HL-60 (cell line): ENCODE measurements around the gene UNC119.

Experiments used
- DNase-seq, 2 experiments: peaks; one replicate each; pipeline ENCODE4 v3.0.0-alpha.2; 2010 to 2020; ENCODE audit warnings: low read depth in 1 of 2, low spot score in 1 of 2
- H3K27ac ChIP-seq: fragments of 250-450 bp; sonication (Bioruptor Pico); replicated peaks from 2 replicates; pipeline ENCODE4 v1.5.1; 2020; ENCODE audit warnings: mild to moderate bottlenecking, moderate library complexity
- H3K27me3 ChIP-seq: fragments of 250-450 bp; sonication (Bioruptor Pico); 2 replicates; pipeline ENCODE4 v1.5.1; 2021; ENCODE audit warnings: mild to moderate bottlenecking, moderate library complexity; ENCODE audit not compliant: insufficient read depth, poor library complexity, severe bottlenecking
- H3K4me3 ChIP-seq: replicated peaks from 2 replicates; pipeline ENCODE4 v1.5.1; 2011; ENCODE audit warnings: mild to moderate bottlenecking, control low read depth, low read length; ENCODE audit not compliant: insufficient read depth
- GABPA ChIP-seq: IDR thresholded peaks from 2 replicates; pipeline ENCODE4 v1.6.1; 2012; ENCODE audit warnings: low read depth
- POLR2AphosphoS5 ChIP-seq: IDR thresholded peaks from 2 replicates; pipeline ENCODE4 v1.6.1; 2012; ENCODE audit warnings: low read depth
- SPI1 ChIP-seq: IDR thresholded peaks from 2 replicates; pipeline ENCODE4 v1.6.1; 2012; ENCODE audit warnings: low read depth, mild to moderate bottlenecking, borderline replicate concordance
- TF ChIP-seq, protein P1 (sequence below): IDR thresholded peaks from 2 replicates; pipeline ENCODE4 v1.6.1; 2012; ENCODE audit warnings: low read depth; ENCODE audit not compliant: insufficient replicate concordance
- TF ChIP-seq, protein P2 (sequence below): IDR thresholded peaks from one replicate; pipeline ENCODE4 v1.5.1; 2011; ENCODE audit warnings: low read length, control low read depth, inconsistent platforms; ENCODE audit not compliant: insufficient read depth

The UNC119 gene

DNA sequence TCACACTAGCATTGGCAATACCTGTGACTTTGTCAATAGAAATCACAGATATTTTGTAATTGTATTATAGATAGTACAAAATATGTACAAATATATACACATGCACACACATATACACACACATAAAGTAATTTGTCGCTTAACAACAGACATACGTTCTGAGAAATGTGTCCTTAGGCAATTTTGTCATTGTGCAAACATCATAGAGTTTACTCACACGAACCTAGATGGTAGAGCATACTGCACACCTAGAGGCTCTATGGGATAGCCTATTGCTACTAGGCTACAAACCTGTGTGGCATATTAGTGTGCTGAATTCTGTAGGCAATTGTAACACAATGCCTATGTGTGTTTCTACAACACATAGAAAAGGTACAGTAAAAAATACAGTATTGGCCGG lies 11.0 kb downstream of the UNC119 start:
- H3K4me3 ChIP-seq: no peak overlapping the region
- H3K27me3 ChIP-seq: no peaks in the 10 kb centered on the region
- no peak overlapping the region for H3K27ac ChIP-seq
- no peak for DNase-seq
- TF ChIP-seq SPI1: no peak
- TF ChIP-seq POLR2AphosphoS5: no peak

DNA sequence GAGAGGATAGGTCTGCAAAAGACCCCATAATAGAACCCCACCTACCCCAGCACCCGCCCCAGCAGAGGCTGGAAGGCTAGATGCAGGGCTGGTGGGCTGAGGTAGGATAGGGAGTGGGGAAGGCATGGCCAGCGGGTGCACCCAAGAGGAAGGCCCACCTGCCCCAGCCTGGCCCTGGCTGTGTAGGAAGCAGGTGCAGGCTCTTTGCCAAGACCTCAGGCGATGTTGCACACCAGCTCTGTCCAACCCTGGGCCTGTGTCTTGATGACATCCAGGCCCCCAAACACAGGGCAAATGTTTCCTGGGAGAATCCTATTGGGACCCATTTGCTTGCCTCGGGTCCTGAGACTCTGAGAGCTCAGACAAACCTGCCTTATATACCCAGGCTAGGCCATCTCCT lies 12.2 kb downstream of the UNC119 start:
- no peaks in the 10 kb centered on the region for H3K27me3 ChIP-seq
- DNase-seq: no peak
- no peak overlapping the region for H3K27ac ChIP-seq
- TF ChIP-seq GABPA: no peak
- TF ChIP-seq, protein P1, sequence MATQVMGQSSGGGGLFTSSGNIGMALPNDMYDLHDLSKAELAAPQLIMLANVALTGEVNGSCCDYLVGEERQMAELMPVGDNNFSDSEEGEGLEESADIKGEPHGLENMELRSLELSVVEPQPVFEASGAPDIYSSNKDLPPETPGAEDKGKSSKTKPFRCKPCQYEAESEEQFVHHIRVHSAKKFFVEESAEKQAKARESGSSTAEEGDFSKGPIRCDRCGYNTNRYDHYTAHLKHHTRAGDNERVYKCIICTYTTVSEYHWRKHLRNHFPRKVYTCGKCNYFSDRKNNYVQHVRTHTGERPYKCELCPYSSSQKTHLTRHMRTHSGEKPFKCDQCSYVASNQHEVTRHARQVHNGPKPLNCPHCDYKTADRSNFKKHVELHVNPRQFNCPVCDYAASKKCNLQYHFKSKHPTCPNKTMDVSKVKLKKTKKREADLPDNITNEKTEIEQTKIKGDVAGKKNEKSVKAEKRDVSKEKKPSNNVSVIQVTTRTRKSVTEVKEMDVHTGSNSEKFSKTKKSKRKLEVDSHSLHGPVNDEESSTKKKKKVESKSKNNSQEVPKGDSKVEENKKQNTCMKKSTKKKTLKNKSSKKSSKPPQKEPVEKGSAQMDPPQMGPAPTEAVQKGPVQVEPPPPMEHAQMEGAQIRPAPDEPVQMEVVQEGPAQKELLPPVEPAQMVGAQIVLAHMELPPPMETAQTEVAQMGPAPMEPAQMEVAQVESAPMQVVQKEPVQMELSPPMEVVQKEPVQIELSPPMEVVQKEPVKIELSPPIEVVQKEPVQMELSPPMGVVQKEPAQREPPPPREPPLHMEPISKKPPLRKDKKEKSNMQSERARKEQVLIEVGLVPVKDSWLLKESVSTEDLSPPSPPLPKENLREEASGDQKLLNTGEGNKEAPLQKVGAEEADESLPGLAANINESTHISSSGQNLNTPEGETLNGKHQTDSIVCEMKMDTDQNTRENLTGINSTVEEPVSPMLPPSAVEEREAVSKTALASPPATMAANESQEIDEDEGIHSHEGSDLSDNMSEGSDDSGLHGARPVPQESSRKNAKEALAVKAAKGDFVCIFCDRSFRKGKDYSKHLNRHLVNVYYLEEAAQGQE: no peak
- TF ChIP-seq, protein P2, sequence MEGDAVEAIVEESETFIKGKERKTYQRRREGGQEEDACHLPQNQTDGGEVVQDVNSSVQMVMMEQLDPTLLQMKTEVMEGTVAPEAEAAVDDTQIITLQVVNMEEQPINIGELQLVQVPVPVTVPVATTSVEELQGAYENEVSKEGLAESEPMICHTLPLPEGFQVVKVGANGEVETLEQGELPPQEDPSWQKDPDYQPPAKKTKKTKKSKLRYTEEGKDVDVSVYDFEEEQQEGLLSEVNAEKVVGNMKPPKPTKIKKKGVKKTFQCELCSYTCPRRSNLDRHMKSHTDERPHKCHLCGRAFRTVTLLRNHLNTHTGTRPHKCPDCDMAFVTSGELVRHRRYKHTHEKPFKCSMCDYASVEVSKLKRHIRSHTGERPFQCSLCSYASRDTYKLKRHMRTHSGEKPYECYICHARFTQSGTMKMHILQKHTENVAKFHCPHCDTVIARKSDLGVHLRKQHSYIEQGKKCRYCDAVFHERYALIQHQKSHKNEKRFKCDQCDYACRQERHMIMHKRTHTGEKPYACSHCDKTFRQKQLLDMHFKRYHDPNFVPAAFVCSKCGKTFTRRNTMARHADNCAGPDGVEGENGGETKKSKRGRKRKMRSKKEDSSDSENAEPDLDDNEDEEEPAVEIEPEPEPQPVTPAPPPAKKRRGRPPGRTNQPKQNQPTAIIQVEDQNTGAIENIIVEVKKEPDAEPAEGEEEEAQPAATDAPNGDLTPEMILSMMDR: no peak
- no peak for TF ChIP-seq POLR2AphosphoS5
- TF ChIP-seq SPI1: no peak
- no peak overlapping the region for H3K4me3 ChIP-seq

DNA sequence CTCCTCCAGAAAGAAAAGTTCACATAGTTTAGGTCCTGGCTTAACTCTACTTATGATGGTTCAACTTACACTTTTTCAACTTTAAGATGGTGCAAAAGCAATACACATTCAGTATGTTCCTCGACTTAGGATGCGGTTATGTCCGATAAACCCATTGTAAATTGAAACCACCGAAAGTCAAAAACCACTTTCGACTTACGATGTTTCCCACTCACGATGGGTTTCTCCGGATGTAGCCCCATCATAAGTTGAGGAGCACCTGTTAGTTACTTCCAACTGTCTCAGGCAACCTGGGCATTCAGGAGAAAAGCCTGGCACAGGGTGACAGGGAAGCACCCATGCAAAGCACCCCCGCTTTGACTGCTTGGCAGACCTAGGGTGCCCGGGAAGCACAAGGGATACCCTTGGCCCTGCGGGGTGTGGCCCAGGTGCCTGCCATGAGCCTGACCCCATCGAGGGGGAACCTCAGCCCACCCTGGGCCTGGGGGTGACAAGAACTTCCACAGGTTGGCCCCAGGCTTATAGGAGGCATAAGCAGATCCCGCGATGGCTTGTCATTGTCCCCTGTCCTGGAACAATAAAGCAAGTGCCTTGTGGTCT lies 14.0 kb downstream of the UNC119 start:
- Histone ChIP-seq H3K27me3 (no peaks in the 10 kb centered on the region), H3K4me3 (no peak overlapping the region), H3K27ac (no peak overlapping the region)
- TF ChIP-seq, protein P1: no peak
- TF ChIP-seq, protein P2: no peak
- TF ChIP-seq GABPA: no peak
- no peak for TF ChIP-seq POLR2AphosphoS5
- no peak for TF ChIP-seq SPI1
- no peak for DNase-seq

DNA sequence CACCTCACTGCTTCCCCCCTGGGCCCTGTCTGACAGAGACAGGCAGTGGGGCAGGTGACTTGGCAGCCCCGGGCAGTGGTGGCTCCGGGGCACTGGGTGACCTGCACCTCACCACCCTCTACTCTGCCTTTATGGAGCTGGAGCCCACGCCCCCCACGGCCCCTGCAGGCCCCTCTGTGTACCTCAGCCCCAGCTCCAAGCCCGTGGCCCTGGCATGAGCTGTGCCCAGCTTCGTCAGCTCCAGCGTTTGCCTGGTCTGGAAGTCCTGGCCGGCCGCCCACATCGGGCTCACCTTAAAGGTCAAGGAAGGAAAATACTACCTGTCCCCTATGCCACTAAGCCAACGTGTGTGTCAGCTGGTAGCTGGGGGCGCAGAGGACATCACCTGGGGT lies 15.2 kb downstream of the UNC119 start:
- H3K4me3 ChIP-seq: no peak overlapping the region
- H3K27me3 ChIP-seq: no peaks in the 10 kb centered on the region
- TF ChIP-seq GABPA: no peak
- TF ChIP-seq, protein P2: no peak
- TF ChIP-seq, protein P1: no peak
- no peak for TF ChIP-seq SPI1
- no peak for TF ChIP-seq POLR2AphosphoS5
- no peak for DNase-seq
- no peak overlapping the region for H3K27ac ChIP-seq
